NT2/D1 (cell line): Measurements from ENCODE around the gene EEA1.

ENCODE experiments used
- SUZ12 ChIP-seq: IDR thresholded peaks from 2 replicates; pipeline ENCODE4 v1.6.1; 2011; ENCODE audit not compliant: insufficient read length, insufficient read depth; ENCODE audit errors: extremely low read depth
- YY1 ChIP-seq: IDR thresholded peaks from 2 replicates; pipeline ENCODE4 v1.6.1; 2011; ENCODE audit not compliant: insufficient read length, insufficient read depth
- ZNF274 ChIP-seq: IDR thresholded peaks from 2 replicates; pipeline ENCODE4 v1.6.1; 2011; ENCODE audit warnings: mild to moderate bottlenecking, low read depth, low read length

- TF ChIP-seq YY1: no peak
- no peak for TF ChIP-seq ZNF274
- TF ChIP-seq SUZ12: no peak
Observed at GRCh38 chr12:92756898-92757596, 172.0 kb downstream of the EEA1 start.
